Mucosa of descending colon (tissue), 3 donors: ENCODE data around the gene MTHFD1L. TPM values are rescaled to one million over a fixed set of nuclear protein-coding genes. Genes with fewer than 3 reads are reported as not detected.

Experiments
- ATAC-seq: fragments of 200-7000 bp; cut with Tn5 transposase; one replicate; pipeline ENCODE4 v1.9.1; 2020; ENCODE audit warnings: mild to moderate bottlenecking, moderate library complexity
- DNase-seq, 3 donors: peaks; one replicate each; pipeline ENCODE4 v3.0.0-alpha.2; 2020
- H3K36me3 ChIP-seq: fragments of 200-600 bp; one replicate; pipeline ENCODE4 v1.8.0; 2021; ENCODE audit warnings: low read depth, mild to moderate bottlenecking
- H3K4me1 ChIP-seq: fragments of 200-600 bp; one replicate; pipeline ENCODE4 v1.8.0; 2021; ENCODE audit warnings: low read depth, mild to moderate bottlenecking
- H3K4me3 ChIP-seq: fragments of 200-600 bp; one replicate; pipeline ENCODE4 v1.8.0; 2021; ENCODE audit warnings: mild to moderate bottlenecking
- H3K9me3 ChIP-seq: fragments of 200-600 bp; one replicate; pipeline ENCODE4 v1.8.0; 2021; ENCODE audit warnings: mild to moderate bottlenecking
- CTCF ChIP-seq: fragments of 200-600 bp; IDR thresholded peaks from one replicate; pipeline ENCODE4 v1.8.0; 2022; ENCODE audit warnings: antibody characterized with exemption, mild to moderate bottlenecking
- intact Hi-C, 2 donors: fragments of 100-400 bp; cut with DNase I in 1 of 2; cut with micrococcal nuclease in 1 of 2; formaldehyde crosslinking; loops; one replicate each; pipeline versions ENCODE4 v1.11.0 to v1.11.1; 2022; cut with DNase I, micrococcal nuclease
- total RNA-seq, 3 donors: library from RNA; stranded (reverse); fragmentation: NEBNext Ultra II Directional in 2 of 3; extraction: Animal tissue kit (Norgen Biotek cat#: 25700) in 2 of 3; gene quantifications; one replicate each; pipeline versions ENCODE4 v1.2.1 to v1.2.4, GENCODE V29; 2021 to 2023
- donor health status: DM: no; HTN: no; CAD: no; lungs with moderate emphysema.
- donor health status: DM: no; HTN: no; CAD: no.
- donor health status: DM: no; HTN: yes; CAD: no.

MTHFD1L gene
- total RNA-seq, 3 donors from 2014 or later, result 7.1 to 11.1 (median 8.9) TPM

DNA sequence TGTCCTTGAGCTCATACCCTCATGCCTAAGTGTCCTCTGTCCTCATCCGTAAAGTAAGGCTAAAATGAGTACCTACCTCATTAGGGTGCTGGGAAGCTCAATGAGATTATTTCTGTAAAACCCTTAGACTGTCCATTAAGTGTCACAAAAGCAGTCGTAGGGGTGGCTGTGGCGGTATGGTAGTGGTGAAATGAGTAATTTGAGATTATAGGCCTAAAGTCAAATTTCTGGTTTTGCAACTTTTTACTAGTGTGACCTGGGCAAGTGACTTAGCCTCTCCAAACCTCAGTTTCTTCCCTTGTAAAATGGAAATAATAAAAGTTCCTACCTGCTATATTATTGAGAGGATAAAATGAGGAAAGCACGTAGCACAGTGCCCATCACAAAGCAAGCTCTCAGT, 226.1 kb downstream of the MTHFD1L start:
- ATAC-seq, result no peak
- TF ChIP-seq CTCF, result no peak
- H3K9me3 ChIP-seq, result no peaks in the 10 kb centered on the region
- H3K36me3 ChIP-seq, result no peaks in the 10 kb centered on the region
- no peak for DNase-seq
- intact Hi-C loops, result no loop called here
- H3K4me3 ChIP-seq, result no peak overlapping the region
- H3K4me1 ChIP-seq, result no peaks in the 10 kb centered on the region

- H3K4me3 ChIP-seq, result no peak overlapping the region
- ATAC-seq (no peak), DNase-seq (no peak)
- no peaks in the 10 kb centered on the region for H3K4me1 ChIP-seq
- no peaks in the 10 kb centered on the region for H3K36me3 ChIP-seq
- intact Hi-C loops, result no loop called here
- TF ChIP-seq CTCF, result no peak
- no peaks in the 10 kb centered on the region for H3K9me3 ChIP-seq
These were observed 227.1 kb downstream of the MTHFD1L start for GRCh38 chr6:151092591-151092990.

DNA sequence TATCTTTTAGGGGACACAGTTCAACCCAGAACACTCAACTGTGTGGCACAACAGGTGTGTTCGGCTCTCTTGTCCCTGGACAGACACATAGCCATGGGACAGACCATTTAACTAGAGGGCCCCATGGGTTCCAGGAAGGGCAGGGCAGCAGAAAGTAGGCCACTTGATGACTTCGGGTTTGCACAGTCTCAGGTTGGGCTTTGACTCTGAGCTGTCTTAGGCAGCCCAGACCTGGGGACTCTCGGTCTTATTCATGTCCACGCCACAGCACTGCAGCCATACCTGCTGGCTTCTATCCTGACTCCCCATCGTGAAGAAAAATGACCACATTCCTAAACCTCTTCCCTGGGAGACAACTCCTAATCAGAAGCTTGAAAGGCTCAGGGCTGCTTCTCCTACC, 228.2 kb downstream of the MTHFD1L start:
- no peak overlapping the region for H3K4me3 ChIP-seq
- no peak for TF ChIP-seq CTCF
- DNase-seq, result no peak
- H3K36me3 ChIP-seq, result no peaks in the 10 kb centered on the region
- ATAC-seq, result no peak
- H3K4me1 ChIP-seq, result no peaks in the 10 kb centered on the region
- no peaks in the 10 kb centered on the region for H3K9me3 ChIP-seq
- intact Hi-C loops, result no loop called here

- DNase-seq (no peak), ATAC-seq (no peak)
- Histone ChIP-seq H3K4me1 (no peaks in the 10 kb centered on the region), H3K4me3 (no peak overlapping the region), H3K36me3 (no peaks in the 10 kb centered on the region), H3K9me3 (no peaks in the 10 kb centered on the region)
- intact Hi-C loops, result no loop called here
- TF ChIP-seq CTCF, result no peak
These were observed 230.2 kb downstream of the MTHFD1L start for GRCh38 chr6:151095538-151096254.

- Histone ChIP-seq H3K4me3 (no peak overlapping the region), H3K9me3 (no peaks in the 10 kb centered on the region), H3K4me1 (no peaks in the 10 kb centered on the region), H3K36me3 (no peaks in the 10 kb centered on the region)
- no peak for TF ChIP-seq CTCF
- DNase-seq, result no peak
- ATAC-seq, result no peak
- intact Hi-C loops, result no loop called here
These were observed 230.7 kb downstream of the MTHFD1L start for GRCh38 chr6:151096255-151096612.
